SJCRH30 (cell line): ENCODE results near the gene SLAIN1. TPM values are rescaled to one million over a fixed set of nuclear protein-coding genes. Genes with fewer than 3 reads are reported as not detected.

Experiments used
- DNase-seq, 2 experiments: peaks; one replicate each; pipeline ENCODE4 v3.0.0-alpha.2; 2015 to 2020
- H3K27ac ChIP-seq: fragments of 250-450 bp; sonication (Bioruptor Pico); 2 replicates; pipeline ENCODE4 v1.5.1; 2020; ENCODE audit warnings: mild to moderate bottlenecking, moderate library complexity
- H3K27me3 ChIP-seq: fragments of 250-450 bp; sonication (Bioruptor Pico); 2 replicates; pipeline ENCODE4 v1.5.1; 2020; ENCODE audit warnings: mild to moderate bottlenecking, moderate library complexity
- H3K36me3 ChIP-seq: fragments of 250-450 bp; sonication (Bioruptor Pico); 2 replicates; pipeline ENCODE4 v1.5.1; 2020; ENCODE audit warnings: mild to moderate bottlenecking, moderate library complexity
- H3K4me1 ChIP-seq: fragments of 250-450 bp; sonication (Bioruptor Pico); 2 replicates; pipeline ENCODE4 v1.5.1; 2020; ENCODE audit warnings: mild to moderate bottlenecking, moderate library complexity
- H3K4me3 ChIP-seq: fragments of 250-450 bp; sonication (Bioruptor Pico); 2 replicates; pipeline ENCODE4 v1.5.1; 2020; ENCODE audit warnings: mild to moderate bottlenecking, moderate library complexity
- H3K9me3 ChIP-seq: fragments of 250-450 bp; sonication (Bioruptor Pico); replicated peaks from 2 replicates; pipeline ENCODE4 v1.5.1; 2020; ENCODE audit warnings: mild to moderate bottlenecking, moderate library complexity
- total RNA-seq: library from RNA; depleted of rRNA; stranded (reverse); fragments of >200 nt; shearing (Covaris generic); gene quantifications from 2 replicates; pipeline ENCODE4 v1.2.3, GENCODE V29; 2014; rRNA removed

SLAIN1 gene
- total RNA-seq, 1 experiment from 2014 or later, result 4.7 TPM

DNA sequence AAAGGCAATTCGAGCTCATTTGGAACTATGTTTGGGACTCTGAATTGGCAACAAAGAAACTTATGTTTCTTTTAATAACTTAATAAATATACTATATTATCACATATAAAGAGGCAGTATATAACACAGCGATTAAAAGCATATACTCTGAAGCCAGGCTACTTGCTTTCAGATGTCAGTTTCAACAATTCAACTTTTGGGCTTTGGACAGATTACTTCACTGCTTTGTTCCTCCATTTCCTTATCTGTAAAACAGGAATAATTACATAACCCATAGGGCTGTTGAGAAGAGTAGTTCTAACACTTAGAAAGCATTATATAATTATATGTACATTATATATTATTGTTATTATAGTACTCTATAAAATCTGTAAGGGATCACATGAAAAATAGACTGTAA is 113.9 kb downstream of the SLAIN1 start:
- Histone ChIP-seq H3K36me3 (no peaks in the 10 kb centered on the region), H3K27ac (no peak overlapping the region), H3K4me3 (no peak overlapping the region), H3K9me3 (no peaks in the 10 kb centered on the region), H3K27me3 (no peaks in the 10 kb centered on the region; the same call in 1 of the 2 replicates), H3K4me1 (0 out of 2 replicates have a peak, but pooled peaks cover 7% of the 10 kb centered on the region)
- DNase-seq, result no peak

DNA sequence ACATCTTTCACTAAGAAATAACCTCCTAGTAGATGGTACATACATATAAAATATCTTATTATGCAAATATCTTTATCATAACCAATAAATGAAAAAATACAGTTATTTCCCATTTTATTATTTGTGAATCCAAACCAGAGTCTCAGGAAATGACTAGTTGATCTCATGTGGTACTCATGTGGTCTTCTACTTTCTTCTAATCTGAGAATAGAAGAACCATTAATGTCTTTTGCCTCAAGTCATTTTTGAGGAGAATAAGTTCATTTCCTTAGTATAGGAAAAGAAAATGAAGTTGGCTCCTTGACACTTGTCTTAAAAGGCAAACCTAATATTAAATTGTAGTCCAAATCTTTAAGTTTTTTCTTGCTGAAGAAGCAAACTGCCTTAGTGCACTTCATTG is 114.5 kb downstream of the SLAIN1 start:
- no peaks in the 10 kb centered on the region; the same call in 1 of the 2 replicates for H3K27me3 ChIP-seq
- DNase-seq, result no peak
- no peaks in the 10 kb centered on the region for H3K36me3 ChIP-seq
- H3K4me3 ChIP-seq, result no peak overlapping the region
- no peaks in the 10 kb centered on the region for H3K9me3 ChIP-seq
- 0 out of 2 replicates have a peak, but pooled peaks cover 7% of the 10 kb centered on the region for H3K4me1 ChIP-seq
- no peak overlapping the region for H3K27ac ChIP-seq

Other genes with a start within 250 kb of the SLAIN1 start
- gene SCEL, start 162.0 kb upstream of the SLAIN1 start, total RNA-seq, result not detected in 2 replicates
- 0.12 and 0.15 TPM in 2 replicates for gene EDNRB, start 221.1 kb downstream of the SLAIN1 start, total RNA-seq